Measurements from ENCODE around the gene IP6K1.
"Not testable (repeated sequence)": the region's sequence is repeated elsewhere in the genome, so short reads cannot be mapped to it uniquely, and the experiment has no call there.

The IP6K1 gene

GRCh38 chr3:49686346-49686745 lies 100.0 kb downstream of the IP6K1 start:
- peak; percentile 51 for DNase-seq

DNA sequence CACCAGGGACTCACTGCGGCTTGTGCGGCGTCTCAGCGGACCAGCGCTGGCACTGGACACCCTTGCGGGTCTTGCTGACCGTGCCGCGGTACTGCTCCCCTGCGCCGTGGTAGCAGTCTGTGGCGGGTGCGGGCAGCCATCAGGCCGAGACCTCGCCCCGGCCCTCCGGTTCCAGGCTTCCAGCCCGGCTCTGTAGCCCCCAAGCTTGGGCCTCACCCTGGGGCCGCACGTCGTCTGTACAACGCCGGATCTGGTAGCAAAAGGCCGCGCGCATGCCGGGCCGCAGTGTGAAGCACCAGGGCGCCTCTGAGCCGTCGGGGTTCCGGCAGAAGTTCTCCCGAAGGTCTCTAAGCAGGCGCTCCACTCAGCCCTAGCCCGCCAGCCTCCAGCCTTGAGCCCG lies 100.5 kb downstream of the IP6K1 start:
- not testable (repeated sequence) for DNase-seq

GRCh38 chr3:49685103-49685502 lies 101.2 kb downstream of the IP6K1 start:
- DNase-seq = not testable (repeated sequence)

GRCh38 chr3:49684453-49684852 lies 101.9 kb downstream of the IP6K1 start:
- not testable (repeated sequence) for DNase-seq

DNA sequence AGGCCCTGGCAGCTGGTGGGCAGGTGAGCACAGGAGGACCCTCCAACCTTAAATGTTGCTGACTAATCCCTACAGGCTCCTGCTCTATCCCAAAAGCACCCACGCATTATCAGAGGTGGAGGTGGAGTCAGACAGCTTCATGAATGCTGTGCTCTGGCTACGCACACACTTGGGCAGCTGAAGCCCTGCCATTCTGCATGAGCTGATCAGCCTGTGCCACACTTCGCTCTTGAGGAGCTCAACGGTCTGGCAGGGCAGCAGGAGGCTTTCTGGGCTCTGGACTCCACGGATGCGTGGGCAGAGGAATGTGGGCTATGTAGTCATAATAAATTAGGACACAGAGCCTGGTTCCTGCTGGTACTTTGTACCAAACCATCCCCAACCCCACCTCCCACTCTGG lies 103.2 kb downstream of the IP6K1 start:
- no peak for DNase-seq

- DNase-seq = no peak
Observed at GRCh38 chr3:49681543-49681942, 104.8 kb downstream of the IP6K1 start.

DNA sequence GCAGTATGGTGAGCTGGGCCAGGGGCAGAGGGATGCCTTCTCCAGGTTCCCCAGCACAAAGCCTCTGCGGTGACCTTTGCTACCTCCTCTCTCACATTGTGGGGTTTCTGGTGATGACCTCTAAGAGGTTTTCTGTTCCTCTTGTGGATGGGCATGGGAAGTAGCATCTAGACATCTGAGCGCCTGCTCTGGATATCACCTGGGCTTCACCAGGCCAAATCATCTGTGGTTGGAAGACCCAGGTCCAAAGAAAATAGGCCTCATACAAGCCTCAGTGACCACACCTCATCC lies 105.2 kb downstream of the IP6K1 start:
- no peak for DNase-seq

- DNase-seq = no peak
Observed at GRCh38 chr3:49680493-49681231, 105.7 kb downstream of the IP6K1 start.

DNA sequence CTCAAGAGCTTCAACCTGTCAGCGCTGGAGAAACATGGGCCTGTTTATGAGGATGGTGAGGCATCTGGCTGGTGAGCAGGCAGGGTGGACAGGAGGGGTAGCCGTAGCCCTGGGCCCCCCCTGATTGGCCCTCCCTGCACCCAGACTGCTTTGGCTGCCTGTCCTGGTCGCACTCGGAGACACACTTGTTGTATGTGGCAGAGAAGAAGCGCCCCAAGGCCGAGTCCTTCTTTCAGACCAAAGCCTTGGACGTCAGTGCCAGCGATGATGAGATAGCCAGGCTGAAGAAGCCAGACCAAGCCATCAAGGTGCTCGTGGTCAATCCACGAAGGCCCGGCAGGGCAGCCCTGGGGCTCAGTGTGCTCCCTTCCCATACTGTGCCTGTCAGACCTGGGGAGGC lies 110.4 kb downstream of the IP6K1 start:
- DNase-seq = no peak

DNA sequence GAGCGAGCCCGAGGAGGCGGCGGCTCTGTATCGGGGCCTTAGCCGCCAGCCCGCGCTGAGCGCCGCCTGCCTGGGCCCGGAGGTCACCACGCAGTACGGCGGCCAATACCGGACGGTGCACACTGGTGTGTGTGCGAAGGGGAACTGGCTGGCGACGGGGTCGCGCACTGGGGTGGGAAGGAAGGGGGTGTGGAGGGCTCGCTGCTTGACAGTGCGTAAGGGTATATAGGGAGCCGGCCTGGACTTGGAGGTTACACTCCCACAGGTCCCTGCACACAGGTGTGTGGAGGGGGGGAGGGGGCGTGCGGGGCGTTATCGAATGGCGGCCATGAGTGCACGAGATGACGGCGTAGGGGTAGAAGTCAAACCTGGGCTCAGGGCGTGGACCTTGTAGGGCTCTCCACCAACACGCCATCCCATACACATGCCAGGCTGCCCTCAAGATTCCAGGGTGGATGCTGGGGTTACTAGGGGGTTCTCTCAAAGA lies 111.8 kb downstream of the IP6K1 start:
- DNase-seq = no peak
